ENCODE results near the gene TGM2.

The TGM2 gene

DNA sequence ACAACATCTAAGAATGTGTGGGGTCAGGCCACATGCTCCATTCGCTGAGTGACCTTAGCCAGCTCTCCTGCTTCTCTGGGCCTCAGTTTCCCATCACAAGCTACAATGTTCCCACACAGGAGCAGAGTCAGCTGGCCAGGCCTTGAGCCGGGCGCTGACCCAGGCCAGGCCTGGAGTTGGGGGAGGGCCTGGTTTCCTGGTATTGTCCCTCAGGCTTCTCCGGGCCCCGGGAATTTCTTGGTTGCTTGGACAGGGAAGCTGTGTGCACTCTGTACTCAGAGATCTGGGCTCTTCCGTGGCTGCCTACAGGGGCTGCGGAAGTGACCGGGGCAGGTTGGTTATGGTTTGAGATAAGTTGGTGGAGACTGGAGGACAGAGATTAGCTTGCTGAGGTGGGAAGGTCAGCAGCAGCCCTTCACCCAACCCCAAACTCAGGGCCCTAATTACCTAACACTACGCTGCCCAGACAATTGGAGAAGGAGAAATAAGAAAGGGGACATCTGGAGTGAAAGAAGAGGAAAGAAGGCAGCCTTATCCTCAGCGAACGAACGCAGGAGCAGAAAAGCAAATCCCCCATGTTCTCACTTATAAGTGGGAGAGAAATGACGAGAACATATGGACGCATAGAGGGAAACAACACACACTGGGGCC is 6.2 kb downstream of the TGM2 start:
- no peak for FAIRE-seq

DNA sequence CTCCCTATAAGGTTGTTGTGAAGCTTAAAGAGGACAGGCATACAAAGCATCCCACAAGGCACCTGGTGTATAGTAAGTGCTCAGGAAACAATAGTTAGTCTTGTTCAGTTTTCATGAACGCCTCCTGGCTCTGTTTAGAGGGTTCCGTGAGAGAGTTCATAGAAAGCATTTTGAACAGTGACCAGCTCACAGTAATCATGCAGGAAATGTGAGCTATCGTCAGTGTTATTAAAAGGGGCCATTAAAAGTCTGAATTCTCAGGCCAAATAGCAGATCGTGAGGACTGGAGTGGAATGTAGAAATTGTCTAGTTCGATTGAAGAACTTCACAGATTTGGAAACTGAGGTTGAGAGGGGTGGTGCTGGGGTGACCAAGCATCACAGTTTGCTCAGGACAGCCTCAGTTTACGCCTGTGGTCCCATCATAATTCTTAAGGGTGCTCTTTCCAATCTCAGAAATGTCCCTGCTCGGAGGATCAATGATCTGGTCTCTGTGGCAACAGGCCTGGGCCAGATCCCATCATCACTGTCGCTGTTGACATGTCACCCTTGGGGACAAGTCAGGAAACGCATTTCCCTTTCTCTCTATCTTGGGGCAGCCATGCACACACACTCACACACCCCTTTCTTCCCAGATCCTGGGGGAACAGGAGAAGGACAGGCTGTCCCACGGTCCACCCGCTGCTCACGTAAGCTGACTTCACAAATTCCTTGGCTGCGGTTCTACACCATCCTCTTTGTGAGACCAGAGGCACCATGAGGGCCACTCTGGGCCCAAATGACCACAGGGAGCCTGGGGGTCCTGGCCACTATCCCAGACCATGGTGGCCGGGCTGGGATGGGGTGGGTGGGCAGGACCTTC is 7.2 kb downstream of the TGM2 start:
- no peak for FAIRE-seq

DNA sequence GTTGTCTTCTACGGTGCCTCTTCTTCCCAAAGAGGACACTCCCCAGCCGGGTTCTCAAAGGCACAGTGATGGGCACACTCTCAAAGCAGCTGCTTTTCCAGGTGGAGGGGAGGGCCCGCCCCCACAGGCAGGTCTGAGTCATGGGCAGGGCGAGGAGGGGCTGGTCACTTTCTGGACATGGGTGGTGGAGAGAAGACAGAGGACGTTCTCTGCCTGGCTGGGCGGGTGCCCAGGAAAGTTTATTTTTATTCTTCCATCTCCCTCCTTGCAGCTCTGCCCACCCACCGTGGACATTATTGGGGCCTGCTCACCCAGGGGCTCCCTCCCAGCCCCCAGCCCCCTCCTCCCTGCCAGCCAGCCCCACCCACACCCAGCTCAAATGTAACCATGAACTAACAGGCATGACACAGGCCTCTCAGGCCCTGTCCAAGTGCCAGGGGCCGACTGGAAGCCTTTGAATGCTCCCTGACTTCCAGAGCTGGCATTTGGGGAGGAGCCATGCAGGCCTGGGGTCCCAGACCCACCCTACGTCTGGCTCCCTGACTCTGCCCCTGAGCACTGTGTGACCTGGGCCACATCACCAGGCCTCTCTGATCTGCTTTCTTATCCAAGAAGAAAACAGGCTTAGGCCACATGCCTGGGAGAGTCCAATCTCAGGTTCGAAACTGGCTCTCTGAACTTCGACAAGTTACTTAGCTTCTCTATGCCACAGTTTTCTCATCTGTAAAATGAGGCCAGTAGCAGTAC is 8.0 kb downstream of the TGM2 start:
- no peak for FAIRE-seq

DNA sequence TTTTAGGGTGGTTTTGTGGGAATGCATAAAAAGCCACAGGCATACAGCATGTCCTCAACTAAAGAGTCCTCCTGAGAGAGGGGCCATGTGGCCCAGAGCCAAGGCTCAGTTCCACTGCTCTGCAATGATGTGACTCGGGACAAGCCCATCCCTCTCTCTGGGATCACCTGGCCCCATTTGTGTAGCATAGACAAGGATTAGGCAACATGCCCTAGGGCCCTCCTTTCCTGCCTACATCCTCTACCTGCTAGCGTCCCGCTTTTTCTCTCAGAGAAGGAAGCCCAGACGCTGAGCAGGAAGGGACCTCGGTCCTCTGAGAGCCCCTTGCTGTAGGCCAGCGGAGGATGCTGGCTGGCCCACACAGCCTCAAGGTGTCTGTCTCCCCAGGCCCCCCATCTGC is 8.8 kb downstream of the TGM2 start:
- no peak for FAIRE-seq

DNA sequence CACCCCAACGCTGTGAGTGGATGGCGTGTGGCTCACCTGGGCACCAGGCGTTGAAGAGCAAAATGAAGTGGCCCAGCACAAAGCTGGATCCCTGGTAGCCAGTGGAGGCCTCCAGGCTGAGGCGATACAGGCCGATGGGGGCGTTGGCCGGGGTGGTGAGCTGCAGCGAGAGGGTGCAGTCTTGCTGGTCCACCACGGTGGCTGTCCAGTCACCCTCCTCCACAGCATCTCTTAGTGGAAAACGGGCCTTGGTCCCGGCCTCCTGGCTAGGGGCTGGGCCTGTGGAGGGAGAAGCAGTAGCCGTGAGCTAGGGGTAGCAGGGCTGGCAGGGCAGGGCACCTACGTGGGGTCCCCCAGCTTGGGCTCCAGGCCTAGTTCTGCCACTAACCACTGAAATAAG is 9.3 kb downstream of the TGM2 start:
- FAIRE-seq: no peak

DNA sequence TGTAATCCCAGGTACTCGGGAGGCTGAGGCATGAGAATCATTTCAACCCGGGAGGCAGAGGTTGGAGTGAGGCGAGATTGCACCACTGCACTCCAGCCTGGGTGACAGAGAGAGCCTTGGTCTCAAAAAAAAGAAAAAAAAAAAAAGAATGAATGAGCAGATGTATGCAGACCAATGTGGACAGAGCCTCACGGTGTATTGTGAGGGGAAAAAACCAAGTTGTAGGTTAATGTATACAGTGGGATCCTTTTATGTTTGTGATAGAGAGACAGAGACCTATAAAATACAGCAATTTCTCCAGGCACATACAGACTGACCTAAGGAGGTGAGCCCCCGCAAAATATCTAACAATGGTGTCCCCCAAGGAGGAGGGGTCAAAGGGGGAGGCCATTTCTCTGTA is 11.7 kb downstream of the TGM2 start:
- no peak for FAIRE-seq

DNA sequence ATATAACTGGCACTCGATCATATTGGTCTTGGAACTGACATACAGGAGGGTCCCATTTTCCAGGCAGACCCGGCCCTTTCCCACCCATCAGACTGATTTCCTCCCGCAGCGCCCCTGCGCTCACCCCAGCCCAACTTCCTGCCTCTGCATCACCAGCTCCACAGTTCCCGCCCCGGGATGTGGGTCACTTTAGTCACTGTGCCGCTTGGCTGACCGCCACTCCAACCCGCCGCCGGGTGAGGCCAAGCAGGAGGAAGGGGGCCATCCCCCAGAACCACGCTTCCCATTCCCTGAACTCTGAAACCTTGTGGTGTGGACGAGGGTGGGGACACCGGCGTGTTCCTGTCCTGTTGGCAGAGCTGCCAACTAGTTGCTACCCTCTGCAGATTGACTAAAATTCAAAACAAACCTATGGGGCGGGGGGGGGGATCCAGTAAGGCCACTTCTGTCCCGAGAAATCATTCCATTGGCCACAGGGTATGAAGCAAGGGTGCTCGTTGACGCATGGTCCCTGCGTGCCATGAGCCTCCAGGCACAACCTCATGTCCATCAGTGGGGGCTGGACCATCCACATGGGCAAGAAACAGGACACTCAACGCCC is 12.3 kb downstream of the TGM2 start:
- FAIRE-seq: no peak

DNA sequence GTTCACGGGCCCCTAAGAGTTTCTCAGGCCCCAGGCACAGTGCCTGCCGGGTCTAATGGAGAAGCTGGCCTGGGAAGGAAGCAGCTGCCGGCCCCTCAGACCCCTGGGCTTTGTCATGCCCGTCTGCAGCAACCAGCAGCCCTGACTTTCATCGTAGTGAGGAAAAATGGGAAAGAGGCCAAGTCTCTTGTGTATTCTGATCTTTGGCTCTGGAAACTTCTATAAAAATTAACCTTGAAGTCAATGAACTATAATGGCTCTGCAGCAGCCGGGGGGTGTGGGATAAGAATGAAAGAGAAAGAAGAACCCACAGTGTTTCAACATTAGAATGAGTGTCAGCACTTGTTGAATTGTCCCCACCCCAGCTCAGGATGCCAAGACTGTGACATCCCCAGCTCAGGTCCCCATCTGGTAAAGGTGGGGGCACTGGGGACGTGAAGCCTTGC is 12.9 kb downstream of the TGM2 start:
- FAIRE-seq: no peak

DNA sequence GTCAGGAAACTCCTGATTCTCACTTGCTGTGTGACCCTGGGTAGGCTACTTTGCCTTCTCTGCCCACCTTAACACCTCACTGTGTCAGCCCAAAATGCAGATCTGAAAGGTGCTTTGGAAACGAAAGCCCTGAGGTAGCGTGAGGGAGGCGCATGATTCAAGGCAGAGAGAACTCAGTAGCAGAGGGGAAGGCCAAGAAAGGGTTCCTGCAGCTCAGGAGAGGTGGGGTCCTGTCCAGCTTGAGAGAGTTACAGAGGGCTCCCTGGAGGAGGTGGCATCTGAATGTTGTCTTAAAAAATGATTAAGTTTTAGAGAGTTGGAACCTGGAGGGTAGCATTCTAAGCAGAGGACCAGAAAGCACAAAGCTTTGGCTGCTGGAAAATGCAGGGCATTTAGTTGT is 13.6 kb downstream of the TGM2 start:
- no peak for FAIRE-seq

DNA sequence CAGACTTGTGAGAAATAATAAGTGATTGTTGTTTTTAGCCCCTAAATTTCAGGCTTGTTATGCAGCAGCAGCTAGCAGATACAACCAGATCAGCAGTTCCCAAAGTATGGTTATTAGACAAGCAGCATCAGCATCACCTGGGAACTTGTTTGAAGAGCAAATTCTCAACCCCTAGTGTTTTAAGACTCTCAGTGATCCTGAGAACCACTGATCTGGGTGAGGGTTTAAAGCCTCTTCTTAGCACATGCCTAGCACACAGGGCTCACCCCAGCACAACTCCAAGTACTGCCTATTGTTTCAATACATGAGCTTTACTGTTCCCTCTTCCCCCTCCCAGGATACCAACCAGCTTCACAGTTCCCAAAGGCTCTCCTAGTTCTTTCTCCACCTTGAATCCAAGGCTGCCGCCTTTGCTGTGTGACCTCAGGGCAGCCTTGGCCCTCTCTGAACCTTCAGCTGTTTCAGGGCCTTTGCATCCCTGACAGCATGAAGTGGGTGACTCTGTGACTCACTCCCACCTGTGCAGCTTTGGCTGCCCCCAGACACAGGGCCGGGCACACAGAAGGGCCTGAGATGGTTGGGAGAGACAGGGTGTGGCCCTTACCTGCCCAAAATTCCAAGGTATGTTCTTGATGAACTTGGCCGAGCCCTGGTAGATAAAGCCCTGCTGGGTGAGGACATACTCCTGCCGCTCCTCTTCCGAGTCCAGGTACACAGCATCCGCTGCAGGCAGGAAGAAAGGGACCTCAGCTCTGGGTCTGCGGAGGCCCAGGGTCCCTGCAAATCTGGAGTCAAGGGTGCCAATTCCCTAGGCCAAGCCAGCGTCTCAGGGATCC is 14.5 kb downstream of the TGM2 start:
- FAIRE-seq: no peak

DNA sequence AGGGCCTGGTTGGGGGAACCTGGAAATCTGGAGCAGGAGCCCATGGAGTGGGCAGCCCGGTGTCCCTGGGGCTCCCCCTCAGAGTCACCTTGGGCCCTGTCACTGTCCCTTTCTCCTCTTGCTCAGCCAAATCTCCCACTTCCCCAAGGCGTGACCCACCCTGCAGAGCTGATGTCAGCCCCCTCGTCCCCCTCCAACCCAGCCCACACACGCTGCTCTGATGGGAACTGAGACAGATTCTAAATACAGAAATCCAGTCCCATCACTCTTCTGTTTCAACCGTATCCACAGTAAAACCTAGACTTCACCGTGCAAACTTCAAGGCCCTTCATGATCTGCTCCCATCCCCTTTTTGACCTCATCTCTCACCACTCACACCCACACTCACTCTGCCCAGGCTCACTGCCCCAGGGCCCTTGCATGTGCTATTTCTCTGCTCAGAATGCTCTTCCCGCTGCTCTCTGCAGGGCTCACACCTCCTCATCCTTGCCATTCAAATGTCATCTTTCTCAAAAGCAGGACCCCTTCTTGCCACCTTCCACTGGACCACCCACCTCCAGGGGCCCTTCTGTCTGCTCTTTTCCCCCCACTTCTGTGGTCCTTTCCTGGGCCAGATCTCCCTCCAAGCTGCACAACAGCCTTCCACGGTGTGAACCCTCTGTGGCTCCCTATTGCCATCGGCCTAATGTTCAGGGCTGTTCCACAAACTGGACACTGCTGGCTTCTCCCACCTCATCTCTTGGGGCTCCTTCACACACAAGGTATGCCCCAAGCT is 16.6 kb downstream of the TGM2 start:
- no peak for FAIRE-seq

DNA sequence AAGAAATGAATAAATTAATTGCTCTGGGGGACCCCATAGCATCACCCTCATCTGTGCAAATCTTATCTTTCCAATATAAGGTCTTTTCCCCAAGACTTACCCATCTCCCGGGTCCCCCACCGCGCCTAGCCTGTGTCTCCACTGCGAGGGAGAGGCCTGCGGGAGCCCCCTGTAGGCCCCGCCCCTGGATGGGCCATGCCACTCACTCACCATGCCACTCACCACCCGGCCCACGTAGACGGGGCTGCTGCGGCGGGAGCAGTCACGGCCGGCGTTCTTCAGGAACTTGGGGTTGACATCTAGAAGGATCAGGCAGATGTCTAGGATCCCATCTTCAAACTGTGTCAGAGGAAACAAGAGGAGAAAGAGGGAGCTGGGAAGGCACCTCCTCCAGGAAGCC is 17.3 kb downstream of the TGM2 start:
- no peak for FAIRE-seq

DNA sequence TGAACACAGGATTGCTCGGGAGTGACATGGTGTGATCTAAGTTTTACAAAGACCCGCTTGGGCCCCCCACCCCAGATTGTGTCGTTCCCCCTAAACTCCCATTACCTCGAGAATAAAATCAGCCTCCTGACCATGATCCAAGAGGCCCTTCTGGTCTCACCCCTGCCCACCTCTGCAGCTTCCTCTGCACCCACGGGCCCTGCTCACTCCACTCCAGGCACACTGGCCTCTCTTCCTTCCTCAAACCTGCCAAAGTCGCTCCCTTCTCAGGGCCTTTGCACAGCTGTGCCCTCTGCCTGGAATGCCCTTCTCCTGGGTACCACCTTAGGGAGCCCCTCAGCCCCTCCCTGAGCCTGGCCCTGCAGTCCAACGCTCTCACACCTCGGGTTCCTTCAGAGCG is 17.9 kb downstream of the TGM2 start:
- FAIRE-seq: no peak

DNA sequence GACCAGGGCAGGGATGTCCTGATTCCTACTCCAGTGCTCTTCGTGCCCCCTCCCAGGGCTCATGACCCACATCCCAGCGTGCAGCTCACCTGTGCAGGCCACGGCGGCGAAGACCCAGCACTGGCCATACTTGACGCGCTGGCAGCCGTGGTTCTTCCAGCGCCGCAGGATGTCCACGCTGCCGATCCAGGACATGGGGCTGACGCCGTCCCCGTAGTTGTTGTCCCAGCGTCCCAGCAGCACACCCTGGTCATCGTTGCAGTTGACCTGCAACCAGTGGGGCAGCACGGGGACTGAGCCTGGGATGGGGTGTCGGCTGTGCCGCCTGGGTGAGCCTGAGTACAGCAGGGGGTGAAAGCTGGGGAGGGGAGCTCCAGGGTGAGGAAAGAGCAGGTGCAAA is 18.4 kb downstream of the TGM2 start:
- no peak for FAIRE-seq

DNA sequence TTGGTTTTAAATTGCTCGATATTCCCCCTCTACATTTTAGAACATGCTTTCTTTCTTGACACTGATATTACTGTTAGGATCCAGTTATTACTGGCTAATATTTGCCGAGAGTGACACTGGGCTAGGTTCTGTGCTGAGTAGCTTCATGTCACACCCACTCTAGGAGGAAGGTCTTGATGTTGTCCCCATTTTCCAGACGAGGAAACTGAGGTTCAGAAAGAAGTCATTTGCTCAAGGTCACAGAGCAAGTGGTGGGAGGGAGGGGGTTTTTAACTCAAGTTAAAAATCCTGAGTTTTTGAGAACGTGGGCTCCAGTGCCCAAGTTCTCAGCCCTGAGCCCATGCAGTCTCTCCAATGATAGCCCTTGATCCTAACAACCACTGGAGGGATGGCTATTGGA is 18.9 kb downstream of the TGM2 start:
- FAIRE-seq: no peak

DNA sequence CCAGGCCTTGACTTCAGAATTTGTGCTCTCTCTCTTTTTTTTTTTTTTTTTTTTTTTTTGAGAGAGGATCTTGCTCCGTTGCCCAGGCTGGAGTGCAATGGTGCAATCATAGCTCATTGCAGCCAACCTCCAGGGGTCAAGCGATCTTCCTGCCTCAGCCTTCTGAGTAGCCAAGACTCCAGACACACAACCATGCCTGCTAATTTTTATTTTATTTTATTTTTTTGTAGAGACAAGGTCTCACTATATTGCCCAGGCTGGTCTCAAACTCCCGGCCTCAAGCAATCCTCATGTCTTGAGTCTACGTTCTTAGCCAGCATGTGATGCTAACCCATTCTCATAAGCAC is 19.4 kb downstream of the TGM2 start:
- no peak for FAIRE-seq

DNA sequence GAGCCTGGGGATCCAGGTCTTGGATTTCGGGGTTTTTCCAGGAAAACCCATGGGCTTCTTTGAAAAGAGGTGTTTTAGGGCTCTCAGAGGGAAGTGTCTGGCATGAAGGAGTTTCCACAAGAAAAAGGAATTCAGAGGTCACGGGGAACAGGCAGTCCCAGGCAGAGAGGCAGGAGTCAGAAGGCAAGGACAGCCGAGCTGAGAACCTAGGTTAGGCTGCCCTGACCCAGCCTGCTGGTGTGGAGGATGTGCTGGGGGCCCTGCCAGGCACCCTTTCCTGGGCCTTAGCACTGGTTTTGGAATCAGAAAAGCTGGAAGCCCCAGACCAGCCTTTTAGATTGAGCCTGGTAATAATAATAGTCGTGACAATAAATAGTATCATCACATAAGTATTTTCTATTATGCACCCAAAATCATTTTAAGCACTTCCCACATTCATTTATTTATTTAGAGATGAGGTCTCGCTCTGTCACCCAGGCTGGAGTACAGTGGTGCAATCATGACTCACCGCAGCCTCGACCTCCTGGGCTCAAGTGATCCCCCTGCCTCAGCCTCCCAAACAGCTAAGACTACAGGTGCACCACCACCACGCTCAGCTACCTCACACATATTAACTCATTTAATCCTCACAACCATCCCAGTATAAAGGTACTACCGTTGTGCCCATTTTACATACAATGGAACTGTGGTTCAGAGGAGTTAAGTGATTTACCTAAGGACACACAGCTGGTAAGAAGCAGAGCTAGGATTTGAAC is 19.9 kb downstream of the TGM2 start:
- no peak for FAIRE-seq

DNA sequence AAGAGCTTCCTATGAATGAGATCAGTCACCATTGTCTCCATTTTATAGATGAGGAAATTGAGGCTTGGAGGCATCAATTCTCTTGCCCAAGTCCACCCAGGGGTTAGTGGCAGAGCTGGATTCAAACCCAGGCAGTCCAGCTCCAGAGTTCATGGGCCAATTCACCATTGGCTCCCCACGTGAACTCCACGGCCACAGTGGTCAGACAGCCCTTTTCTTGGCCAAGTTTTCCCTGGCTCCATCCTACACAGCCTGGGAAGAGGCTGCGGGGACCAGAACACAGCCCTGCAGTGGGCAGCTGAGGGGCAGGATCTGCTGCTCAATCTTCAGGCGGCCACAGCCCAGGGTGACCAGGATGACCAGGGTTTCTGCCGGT is 20.5 kb downstream of the TGM2 start:
- FAIRE-seq: no peak

DNA sequence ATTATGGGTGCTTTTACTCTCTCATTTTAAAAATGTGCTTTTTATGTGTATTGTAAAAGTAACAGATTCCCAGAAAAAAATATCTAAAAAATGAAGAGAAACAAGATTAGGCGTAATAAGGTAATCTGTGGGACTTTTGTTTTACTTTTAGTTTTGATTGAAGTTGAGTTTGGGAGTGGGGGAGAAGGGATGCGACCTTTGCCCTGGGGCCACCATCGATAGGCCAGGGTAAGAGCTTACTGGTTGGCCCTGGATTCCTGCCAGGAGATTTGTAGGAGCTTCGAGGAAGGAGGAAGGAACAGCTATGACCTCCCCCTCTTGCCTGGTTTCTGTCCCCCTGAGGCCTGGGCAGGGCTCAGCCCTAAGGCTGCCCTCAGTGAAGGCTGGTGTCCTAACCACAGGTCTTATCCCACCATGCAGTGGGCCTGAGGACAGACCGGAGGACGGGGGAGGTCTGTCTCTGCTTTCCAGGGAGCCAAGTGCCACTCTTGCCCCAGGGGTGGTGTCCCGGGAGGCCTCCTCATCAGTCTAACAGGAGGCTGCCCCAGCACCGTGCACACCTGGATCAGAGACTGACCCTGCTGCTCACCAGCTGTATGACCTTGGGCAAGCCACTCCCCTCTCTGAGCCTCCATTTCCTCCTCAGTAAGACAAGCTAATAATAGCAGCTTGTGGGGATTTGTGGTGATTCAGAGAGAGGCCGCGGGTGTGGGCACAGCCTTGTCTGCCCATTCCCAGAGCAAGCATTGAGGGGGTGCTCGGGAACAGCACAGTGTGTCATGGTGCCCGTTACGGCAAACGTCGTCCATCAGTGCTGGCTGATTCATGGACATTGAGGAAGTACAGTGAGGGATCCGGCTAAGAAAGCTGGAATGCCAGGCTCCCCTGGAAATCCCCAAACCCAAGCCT is 21.2 kb downstream of the TGM2 start:
- FAIRE-seq: no peak

DNA sequence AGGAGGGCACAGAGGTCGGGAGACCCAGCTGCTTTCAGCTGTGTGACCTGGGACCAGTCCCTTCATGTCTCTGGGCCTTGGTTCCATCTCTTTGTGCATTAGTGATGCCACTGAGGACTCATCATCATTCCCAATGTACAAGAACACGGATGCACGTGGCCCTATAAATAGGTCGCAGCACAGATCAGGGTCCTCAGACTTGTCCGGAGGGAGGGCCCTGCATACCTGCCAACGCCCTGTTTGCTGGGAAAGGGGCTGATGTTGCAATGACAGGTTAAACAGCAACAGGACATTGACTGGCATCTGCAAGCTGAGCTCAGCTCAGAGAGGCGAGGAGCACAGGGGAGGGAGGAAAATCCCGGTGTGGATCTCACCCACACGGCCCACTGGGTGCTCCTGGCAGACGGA is 21.8 kb downstream of the TGM2 start:
- no peak for FAIRE-seq
